NCI-H2196 treated with DMSO at 0.1 percent for 48 hours (cell line): ENCODE results near the gene JARID2.

Experiments used
- DNase-seq: peaks from one replicate; lab custom pipeline; 2025; ENCODE audit not compliant: unreplicated experiment; lab: John Stamatoyannopoulos, UW

Gene JARID2

GRCh38 chr6:15264412-15264811, 18.5 kb downstream of the JARID2 start:
- no peak for DNase-seq

GRCh38 chr6:15264902-15265761, 19.3 kb downstream of the JARID2 start:
- DNase-seq: no peak

- no peak for DNase-seq
Observed at GRCh38 chr6:15265787-15266186, 19.9 kb downstream of the JARID2 start.

GRCh38 chr6:15266423-15266996, 20.6 kb downstream of the JARID2 start:
- DNase-seq: no peak

- DNase-seq: no peak
Observed at GRCh38 chr6:15267221-15267620, 21.4 kb downstream of the JARID2 start.

GRCh38 chr6:15268137-15268908, 22.5 kb downstream of the JARID2 start:
- DNase-seq: no peak

GRCh38 chr6:15269011-15269410, 23.1 kb downstream of the JARID2 start:
- no peak for DNase-seq

- DNase-seq: no peak
Observed at GRCh38 chr6:15269619-15270018, 23.8 kb downstream of the JARID2 start.

- DNase-seq: no peak
Observed at GRCh38 chr6:15270402-15270801, 24.5 kb downstream of the JARID2 start.

GRCh38 chr6:15272562-15272961, 26.7 kb downstream of the JARID2 start:
- no peak for DNase-seq

- DNase-seq: no peak
Observed at GRCh38 chr6:15274692-15275387, 29.0 kb downstream of the JARID2 start.

GRCh38 chr6:15276036-15276985, 30.4 kb downstream of the JARID2 start:
- no peak for DNase-seq

GRCh38 chr6:15279047-15279661, 33.3 kb downstream of the JARID2 start:
- no peak for DNase-seq

GRCh38 chr6:15280028-15280427, 34.2 kb downstream of the JARID2 start:
- no peak for DNase-seq

GRCh38 chr6:15280961-15281360, 35.1 kb downstream of the JARID2 start:
- no peak for DNase-seq

- DNase-seq: no peak
Observed at GRCh38 chr6:15282334-15282733, 36.5 kb downstream of the JARID2 start.

GRCh38 chr6:15283986-15284361, 38.1 kb downstream of the JARID2 start:
- no peak for DNase-seq

- DNase-seq: no peak
Observed at GRCh38 chr6:15284743-15285142, 38.9 kb downstream of the JARID2 start.

- DNase-seq: no peak
Observed at GRCh38 chr6:15285682-15286294, 39.9 kb downstream of the JARID2 start.
